NCI-H345 treated with DMSO at 0.1 percent for 48 hours (cell line): ENCODE data around the gene PAM.
"Not testable (repeated sequence)": the region's sequence is repeated elsewhere in the genome, so short reads cannot be mapped to it uniquely, and the experiment has no call there.

ENCODE experiments used
- DNase-seq: peaks from one replicate; lab custom pipeline; 2025; ENCODE audit not compliant: unreplicated experiment; lab: John Stamatoyannopoulos, UW

Gene PAM

DNA sequence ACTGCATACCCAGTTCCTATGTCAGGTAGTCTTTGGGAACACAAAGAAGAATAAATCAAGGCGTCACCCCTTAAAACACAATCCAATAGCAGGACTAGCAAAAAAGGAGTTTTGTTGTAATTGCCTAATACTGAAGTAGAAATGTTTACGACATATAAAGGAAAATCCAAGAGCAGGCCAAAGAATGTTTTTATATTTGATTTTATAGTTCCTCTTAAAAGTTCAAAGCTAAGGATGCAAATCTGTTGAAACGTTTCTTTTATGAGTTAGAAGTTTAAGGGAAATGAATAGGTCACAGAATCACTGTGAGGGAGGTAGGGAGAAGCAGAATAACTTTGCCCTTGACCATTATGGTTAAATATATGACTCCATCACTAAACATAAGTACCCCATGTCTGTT is 136.1 kb downstream of the PAM start:
- DNase-seq = no peak

DNA sequence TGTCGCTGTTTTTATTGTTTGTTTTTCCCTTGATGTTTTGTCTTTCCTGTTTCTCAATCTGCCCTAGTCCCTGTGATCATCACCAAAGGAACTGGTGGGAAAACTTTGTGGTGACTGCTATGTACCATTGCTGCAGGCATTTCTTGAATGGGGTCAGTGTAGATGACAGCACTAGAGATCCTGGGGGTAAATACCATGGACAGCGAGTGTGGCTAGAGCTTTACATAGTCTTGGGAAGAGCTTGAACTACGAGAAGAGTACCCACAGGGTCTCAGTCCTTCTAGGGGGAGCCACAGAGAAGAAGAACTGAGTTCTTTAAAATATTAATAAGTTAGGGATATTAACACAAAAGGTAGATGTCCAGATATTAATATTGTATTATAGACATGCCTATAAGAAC is 138.8 kb downstream of the PAM start:
- no peak for DNase-seq

DNA sequence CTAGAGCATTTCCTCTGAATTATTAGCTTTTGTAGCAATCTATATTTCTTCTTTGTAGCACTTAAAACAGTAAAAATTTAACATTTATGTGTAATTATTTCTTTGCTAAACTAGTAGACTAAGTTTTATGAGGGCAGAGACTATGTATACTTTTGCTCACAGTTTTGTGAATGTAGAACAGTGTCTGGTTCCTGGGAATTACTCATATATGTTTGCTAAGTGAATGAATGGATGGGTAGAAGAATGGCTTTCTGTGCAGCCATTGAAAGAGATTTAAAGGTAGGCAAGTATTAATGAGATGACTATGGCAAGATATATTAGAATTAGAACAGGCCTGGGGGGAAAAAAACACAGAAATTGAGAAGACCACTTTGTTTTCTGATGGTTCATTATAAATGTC is 140.1 kb downstream of the PAM start:
- no peak for DNase-seq

DNA sequence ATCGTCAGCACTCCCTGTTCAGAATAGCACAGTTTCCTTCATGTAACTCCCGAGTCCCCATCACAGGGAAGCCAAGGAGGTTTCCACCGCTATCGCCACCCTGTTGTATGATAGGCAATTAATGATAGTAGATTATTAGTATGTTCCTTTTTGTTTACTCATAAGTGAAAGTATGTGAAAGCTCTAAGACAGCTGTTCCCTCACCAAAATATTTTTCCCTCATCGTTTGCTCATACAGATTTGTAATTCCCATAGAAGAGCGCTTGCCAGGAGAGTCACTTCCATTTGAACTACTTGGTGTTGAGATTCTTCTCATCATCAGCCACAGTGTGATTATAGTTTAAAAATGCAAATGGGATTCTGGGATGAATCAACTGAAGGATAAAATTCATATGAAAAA is 140.9 kb downstream of the PAM start:
- DNase-seq = no peak

DNA sequence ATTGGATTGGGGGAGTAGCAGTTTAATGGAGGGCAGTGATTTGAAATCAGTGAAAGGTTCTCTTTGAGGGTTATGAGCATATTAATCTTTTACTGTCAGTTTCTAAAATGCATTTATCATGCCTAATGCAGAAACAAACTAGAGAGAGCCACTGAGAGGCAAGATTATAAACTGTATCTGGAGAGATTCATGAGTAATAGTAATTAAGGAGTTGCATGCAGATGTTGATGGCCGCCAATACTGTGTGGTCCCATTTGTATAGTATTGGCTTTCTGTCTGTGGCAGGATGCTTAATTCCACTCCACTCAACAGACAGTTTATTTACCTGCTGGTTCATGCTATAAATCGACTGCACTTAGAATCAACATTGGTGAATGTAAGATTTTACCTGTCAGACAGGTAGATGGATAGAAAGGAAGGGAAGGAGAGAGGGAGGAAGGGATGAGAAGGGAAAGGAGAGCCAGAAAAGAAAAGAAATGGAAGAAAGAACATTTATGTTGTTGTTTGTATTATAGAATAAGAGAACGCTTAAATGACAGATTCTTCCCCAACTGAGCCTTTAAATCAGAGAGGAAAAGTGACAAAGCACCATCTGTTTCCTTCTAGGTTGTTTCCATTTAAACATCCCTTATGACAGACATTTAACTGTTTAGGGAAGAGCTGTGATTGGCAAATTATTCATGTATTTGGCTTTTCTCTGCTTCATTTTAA is 146.5 kb downstream of the PAM start:
- DNase-seq = no peak

DNA sequence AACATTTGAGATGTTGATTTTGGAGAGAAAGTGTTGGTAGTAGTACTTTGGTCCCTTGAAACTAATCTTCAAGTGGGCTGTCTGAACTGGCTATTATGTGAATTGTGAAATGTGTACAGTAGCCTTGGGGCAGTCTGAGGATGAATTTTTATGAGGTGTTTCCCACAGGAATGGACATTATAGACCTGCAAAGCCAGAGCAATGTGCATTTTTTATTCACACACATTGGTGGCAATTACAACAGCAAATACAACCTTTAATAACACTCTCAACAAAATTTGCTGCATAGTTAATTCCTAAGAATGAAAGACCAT is 147.0 kb downstream of the PAM start:
- no peak for DNase-seq

DNA sequence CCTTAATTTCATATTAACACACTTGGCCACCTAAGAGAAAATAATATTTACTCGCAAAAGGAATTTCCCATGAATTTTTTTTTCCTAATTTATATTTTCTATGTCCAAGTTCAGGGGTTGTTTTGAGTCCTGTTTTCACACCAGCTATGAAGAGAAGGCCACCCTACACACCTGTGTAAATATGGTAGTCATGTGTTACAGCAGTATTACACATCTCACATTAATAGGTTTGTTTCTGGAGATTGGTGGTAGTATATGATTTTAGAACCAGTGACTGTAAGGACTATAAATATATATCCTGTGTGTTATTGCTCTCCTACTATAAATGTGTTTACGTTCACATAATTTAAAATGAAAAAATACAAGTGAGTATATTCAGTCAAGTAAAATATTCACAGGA is 147.5 kb downstream of the PAM start:
- no peak for DNase-seq

DNA sequence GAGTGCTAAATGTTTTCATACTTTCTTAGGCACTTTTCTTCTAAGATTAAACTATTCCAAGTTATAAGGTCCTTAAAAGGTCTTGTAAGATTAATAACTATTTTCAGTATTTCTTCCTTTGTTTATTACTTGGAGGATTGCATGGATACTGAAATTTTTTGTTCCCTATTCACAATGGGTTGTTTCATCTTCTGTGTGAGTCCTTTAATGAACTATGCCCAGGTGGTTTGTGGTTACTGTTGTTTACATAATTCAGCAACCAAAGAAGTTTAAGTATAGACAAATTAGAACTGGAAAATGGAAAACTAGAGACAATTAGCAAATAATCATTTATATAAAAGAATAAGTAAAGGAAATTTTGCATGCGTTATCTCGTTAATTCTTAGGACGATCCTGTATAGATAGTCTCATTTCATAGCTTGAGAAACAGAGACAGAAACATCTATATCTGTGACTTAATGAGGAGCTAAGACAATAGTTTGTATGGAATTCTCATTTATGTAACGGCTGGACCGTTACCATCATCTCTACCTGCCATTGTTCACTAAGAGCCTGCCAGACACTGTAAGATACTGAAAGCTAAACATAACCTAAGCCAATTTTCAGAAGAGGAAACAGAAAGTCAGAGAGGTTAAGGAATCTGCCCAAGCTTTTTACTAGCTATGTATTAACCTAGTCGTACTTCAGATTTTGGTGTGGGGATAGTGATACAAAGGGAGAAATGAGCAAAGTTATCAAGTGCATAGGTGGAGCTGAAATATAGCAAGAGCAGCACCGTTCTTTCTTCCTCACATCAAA is 148.2 kb downstream of the PAM start:
- DNase-seq = no peak

DNA sequence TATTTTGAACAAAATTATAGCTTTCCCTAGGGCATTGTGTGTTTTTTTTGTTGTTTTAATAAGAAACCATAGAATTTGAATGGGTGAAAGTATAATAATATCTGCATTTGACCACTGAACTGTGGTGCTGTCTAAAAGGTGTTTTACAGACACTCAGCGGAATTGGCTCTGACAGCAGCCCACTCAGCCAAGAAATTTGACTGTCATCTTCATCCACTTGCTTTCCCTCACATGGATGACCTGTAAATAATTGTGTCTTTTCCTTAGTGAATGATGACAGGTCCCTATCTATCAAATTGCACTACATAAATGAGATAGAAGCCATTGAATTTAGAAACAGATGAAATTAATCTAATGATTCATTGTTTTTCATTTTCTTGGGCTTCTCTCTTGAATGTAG is 150.0 kb downstream of the PAM start:
- DNase-seq = no peak

DNA sequence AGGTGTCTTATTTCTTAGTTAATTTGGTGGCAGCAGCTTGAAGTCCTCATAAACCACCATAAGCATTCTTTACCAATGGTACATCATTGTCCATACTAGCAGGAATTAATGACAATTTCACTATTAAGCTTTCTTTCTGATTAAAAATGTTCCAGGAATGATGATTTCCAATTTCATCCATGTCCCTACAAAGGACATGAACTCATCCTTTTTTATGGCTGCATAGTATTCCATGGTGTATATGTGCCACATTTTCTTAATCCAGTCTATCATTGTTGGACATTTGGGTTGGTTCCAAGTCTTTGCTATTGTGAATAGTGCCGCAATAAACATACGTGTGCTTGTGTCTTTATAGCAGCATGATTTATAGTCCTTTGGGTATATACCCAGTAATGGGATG is 152.0 kb downstream of the PAM start:
- not testable (repeated sequence) for DNase-seq

DNA sequence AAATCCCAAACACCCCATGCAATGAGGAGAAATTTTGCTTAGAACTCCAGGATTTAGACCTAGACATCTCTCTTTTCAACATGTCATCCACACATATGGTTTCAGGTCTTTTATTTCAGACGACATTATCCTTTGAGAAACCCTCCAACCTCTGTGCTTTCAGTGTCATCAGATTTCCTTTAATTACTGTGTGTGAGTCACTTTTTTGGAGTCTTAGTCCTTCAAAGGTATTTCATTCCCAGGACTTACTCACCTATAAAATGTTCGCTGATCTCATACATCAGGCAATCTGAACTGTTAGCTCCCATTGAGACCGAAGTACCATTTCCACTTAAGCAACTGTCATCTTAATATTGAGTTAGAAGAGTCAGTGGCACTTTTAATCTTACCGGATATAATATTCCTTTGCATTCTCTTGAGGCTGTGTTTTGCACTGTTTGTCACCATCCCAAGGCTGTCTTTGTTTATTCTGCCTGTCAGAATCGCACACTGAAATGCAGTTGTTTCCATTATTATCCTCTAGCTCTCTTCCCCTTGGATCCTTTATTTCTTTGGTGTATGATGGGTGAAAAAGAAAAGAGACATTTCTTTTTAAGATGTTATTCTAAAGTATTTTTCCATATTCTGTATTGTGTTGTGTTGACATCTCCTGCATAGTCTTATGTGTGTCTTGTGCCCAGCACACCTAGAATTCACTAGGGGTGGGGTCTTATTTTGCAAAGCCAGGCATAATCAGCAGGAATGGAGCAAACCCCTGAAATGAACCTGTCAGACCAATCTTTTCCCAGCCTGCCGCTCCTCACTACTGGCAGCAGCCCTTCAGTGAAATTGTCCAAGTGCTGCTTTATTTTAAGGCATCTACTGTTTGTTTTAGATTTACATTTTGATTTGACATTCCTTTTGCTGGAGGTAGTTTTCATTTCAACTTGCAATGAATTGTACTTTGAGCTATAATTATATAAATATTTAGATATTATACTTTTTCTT is 155.4 kb downstream of the PAM start:
- no peak for DNase-seq

DNA sequence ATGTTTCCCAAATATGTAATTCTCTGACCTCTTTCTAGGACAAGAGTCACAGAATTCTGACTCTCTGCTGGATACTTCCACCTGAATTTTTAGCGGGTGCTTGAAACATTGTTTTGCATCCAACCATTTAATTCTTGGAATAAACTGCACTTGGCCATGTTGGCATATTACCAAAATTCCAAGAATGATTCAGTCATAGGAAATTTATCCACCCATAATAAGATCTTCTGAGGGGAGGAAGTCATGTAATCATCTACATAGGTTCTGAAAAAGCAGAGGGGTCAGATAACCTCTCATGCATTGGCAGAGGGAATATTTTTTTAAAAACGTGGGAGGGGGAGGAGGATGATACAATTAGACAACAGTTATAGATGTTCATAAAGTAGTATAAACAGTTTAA is 156.9 kb downstream of the PAM start:
- no peak for DNase-seq

DNA sequence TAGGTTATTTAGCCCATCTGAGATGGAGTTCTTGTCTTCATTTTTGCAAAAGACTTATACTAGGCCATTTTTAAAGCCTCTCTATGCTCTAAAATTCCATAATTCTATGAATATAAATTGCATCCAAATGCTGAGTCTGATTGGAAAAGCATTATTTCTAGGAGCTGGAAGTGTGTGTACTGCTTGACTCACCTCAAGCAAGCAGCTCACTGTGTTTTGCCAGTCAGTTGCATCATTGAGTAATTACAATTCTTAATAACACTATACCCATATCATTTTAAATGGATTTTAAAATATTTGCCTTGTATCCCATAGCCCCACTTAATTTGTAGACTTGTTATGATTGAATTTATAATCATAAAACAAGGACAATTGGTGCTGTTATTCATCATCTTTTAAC is 161.0 kb downstream of the PAM start:
- no peak for DNase-seq

DNA sequence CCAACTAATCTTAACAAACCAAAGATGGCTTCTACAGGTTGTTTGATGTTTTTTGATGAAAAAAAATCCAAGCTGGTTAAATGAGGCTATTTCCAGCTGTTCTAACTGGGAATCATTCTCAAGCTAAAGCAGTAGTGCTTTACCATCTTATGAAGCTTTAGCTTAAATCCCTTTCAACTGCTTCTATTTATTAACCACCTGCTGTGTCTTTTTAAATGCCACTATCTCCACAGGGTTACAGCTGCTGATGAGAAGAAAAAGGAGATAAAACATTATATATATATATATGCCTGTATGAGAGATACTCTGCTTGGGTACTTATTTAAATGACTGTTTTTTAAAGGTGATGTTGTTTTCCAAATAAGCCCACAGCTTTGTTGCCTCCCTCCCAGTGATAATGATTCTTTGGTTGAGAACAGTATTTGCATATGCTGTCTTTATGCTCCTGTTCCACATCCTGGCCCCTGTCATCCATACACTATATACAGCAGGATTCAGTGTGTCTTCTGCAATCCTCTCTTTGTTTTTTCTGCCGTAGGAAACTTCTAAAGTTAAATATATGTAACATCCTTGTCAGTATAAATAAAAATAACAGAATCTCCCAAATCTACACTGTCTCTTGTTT is 164.0 kb downstream of the PAM start:
- DNase-seq = no peak

DNA sequence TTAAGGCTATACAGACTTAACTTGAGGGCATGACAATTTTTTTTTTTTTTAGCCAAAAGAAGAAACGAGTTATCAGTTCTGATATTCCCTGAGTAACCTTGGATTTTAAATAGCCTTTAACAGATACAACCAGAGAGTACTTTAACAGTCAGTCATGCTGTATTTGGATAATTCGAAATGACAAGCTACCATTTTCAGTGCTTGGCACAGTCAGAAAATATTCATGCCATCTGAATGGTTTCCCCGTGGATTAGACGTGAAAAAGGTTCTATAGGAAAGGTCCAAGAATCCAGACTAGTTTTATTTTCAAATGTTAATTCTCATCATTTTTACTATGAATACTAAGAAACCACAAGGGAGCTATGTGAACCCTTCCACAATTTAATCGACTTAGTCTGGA is 165.7 kb downstream of the PAM start:
- DNase-seq = no peak

DNA sequence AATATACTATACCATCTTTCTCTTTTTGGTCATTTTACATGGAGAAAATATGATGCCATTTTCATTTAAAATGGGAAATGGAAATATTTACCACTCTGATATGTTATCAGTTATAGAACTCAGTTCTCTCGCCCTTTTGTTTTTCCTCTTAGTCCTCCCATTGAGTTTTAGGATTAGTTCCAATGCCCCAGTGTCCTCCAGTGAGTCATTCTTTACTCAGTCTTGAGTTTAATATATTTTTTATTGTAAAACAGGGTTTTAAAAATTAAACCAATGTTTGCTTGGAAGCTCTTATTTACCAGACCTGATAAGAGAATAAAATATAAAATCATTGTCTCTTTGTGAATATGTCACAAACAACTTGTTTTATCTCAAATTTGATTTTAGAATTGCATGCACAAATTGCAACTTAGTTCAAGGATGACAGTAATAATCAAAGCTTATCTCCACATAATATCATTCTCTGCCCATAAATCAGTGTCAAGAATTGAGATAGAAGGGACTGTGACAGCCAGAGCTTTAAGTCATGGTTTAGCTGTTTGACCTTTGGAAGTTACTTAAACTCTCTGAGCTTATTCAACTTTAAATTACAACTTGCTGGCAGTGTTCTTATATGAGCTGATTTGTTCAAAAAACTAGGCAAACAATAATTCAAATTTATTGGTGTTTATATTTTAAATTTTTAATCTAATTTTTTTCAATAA is 166.4 kb downstream of the PAM start:
- no peak for DNase-seq

DNA sequence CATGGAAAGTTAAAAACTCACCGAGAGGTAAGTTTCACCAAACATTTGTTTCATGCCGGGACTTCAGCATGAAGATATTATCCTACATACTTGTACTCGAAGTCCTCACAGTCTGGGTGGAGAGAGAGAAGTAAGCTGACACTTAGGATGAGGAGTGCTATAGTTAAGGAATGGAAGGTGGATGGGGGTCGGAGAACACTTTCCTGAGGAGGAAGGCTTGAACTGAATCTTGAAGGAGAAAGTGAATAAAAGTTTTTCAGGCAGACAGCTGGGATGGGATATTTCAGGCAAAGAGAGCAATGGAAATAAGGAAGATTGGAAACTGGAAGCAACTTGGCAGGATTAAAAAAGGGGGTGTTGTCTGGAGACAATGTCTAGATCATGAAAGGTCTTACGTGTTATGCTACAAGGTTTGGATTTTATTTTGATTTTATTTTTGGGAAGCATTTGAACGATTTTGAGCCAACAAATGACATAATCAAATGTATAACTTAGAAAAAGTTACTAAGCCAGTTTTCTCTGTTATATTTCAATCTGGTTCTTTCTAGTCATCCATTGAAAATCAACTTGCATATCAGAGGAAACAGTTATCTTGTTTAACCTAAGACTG is 167.1 kb downstream of the PAM start:
- DNase-seq = no peak

DNA sequence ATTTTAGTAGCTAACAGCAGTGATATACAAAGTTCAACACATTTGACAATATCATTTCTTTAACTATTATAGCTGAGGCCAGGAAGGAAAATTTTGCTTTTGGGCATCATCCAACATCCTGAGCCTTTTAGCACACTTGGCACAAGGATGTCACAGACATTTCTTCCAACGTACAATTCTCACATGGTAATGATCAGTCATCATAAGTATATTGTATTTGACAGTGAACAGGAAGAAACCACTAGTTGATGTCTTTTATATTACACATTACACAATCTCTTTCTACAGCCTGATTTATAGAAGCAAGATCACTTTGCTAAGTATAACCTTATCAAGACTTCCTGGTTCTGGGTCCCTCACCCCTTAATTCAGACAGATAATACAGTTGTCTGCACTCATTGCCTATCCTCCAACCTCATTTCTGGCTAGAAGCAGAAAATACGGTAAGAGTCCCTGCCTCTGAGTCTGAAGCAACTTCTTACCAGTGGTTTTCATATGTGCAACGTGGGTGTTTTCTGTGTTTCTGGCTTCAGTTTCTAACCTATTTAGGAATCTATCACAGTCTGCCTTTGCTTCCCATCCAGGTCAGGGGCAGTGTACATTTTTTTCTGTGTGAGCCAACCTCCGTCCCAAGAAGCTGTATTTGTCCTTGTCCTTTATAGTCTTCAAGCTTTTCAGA is 167.8 kb downstream of the PAM start:
- no peak for DNase-seq

DNA sequence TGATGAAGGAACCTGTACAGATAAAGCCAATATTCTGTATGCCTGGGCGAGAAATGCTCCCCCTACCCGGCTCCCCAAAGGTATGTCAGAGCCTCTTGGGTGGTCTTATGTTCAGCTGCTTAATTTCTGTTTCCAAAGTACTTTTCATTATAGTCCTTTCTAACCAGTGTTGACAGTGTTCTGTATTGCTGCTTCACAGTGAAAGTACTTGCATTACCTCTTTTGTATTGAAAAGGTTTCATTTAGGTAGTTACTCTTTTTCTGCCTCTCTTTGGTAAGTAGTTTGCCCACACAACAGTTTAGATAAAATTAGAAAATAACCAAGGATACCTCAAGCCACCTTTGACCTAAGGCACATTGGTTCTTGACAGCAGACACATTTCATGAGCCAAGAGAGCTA is 169.9 kb downstream of the PAM start:
- DNase-seq = no peak

DNA sequence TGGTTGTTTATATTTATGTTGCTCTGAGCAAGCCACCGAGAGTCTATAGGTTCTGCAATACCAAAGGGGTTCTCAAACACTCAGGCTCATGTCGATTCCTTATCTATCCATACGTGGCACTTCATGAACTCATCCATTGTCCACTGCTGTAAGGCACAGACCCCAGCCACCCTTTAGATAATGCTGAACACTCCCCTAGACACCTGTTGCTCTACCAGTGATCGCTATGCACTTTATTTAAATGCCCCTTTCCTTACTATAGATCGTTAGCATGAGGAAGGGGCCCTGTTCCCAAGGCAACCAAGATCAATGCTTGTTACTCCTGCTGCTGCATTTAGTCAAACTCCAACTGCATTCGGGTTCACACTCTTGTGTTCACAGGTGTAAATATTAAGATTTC is 171.9 kb downstream of the PAM start:
- DNase-seq = no peak
